WI38 (cell line): ENCODE results near the gene VKORC1L1.
"Not testable (repeated sequence)": the region's sequence is repeated elsewhere in the genome, so short reads cannot be mapped to it uniquely, and the experiment has no call there.

Experiments
- H3K4me3 ChIP-seq: 2 replicates; pipeline ENCODE4 v1.5.1; 2011; ENCODE audit warnings: low read depth, mild to moderate bottlenecking, control low read depth, low read length
- CTCF ChIP-seq: IDR thresholded peaks from 2 replicates; pipeline ENCODE4 v1.5.1; 2012; ENCODE audit warnings: low read depth, mild to moderate bottlenecking, control low read depth, low read length

The VKORC1L1 gene

GRCh38 chr7:65896279-65896870, 23.5 kb downstream of the VKORC1L1 start:
- no peak for TF ChIP-seq CTCF
- no peak overlapping the region for H3K4me3 ChIP-seq

GRCh38 chr7:65897289-65897688, 24.4 kb downstream of the VKORC1L1 start:
- not testable (repeated sequence) for H3K4me3 ChIP-seq

- H3K4me3 ChIP-seq = not testable (repeated sequence)
Measured at GRCh38 chr7:65898677-65899447, 26.0 kb downstream of the VKORC1L1 start.

- H3K4me3 ChIP-seq = no peak overlapping the region
Measured at GRCh38 chr7:65902306-65902705, 29.4 kb downstream of the VKORC1L1 start.

GRCh38 chr7:65907501-65908198, 34.8 kb downstream of the VKORC1L1 start:
- H3K4me3 ChIP-seq = no peak overlapping the region
- no peak for TF ChIP-seq CTCF

More at GRCh38 chr7:65902306-65902705, 29.4 kb downstream of the VKORC1L1 start:
- no peak for TF ChIP-seq CTCF

- H3K4me3 ChIP-seq = no peak overlapping the region
- no peak for TF ChIP-seq CTCF
Measured at GRCh38 chr7:65910237-65910636, 37.4 kb downstream of the VKORC1L1 start.

GRCh38 chr7:65912237-65912636, 39.4 kb downstream of the VKORC1L1 start:
- no peak overlapping the region for H3K4me3 ChIP-seq
- TF ChIP-seq CTCF = no peak

GRCh38 chr7:65915921-65916657, 43.2 kb downstream of the VKORC1L1 start:
- H3K4me3 ChIP-seq = no peak overlapping the region
- TF ChIP-seq CTCF = no peak
